NCI-H1092 treated with DMSO at 0.1 percent for 48 hours (cell line): ENCODE results near the gene FBF1.
"Not testable (repeated sequence)": the region's sequence is repeated elsewhere in the genome, so short reads cannot be mapped to it uniquely, and the experiment has no call there.

Experiments
- DNase-seq: peaks from one replicate; lab custom pipeline; 2025; lab: John Stamatoyannopoulos, UW

Gene FBF1

GRCh38 chr17:75876190-75876937 is 64.5 kb downstream of the FBF1 start:
- DNase-seq: peak; percentile 45

DNA sequence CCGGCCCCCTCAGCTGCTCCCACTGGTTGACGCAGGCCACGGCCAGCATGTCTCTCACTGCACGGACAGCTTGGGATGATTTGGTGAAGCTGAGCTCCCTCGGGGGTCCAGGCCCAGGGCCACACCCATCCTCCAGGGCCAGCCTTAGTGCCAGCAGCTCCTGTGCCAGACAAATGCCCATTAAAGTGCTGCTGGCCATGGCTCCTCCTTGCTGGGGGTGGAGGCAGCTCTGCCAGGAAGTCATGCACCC is 65.0 kb downstream of the FBF1 start:
- no peak for DNase-seq

- DNase-seq: peak; percentile 41
Measured at GRCh38 chr17:75875182-75875939, 65.5 kb downstream of the FBF1 start.

DNA sequence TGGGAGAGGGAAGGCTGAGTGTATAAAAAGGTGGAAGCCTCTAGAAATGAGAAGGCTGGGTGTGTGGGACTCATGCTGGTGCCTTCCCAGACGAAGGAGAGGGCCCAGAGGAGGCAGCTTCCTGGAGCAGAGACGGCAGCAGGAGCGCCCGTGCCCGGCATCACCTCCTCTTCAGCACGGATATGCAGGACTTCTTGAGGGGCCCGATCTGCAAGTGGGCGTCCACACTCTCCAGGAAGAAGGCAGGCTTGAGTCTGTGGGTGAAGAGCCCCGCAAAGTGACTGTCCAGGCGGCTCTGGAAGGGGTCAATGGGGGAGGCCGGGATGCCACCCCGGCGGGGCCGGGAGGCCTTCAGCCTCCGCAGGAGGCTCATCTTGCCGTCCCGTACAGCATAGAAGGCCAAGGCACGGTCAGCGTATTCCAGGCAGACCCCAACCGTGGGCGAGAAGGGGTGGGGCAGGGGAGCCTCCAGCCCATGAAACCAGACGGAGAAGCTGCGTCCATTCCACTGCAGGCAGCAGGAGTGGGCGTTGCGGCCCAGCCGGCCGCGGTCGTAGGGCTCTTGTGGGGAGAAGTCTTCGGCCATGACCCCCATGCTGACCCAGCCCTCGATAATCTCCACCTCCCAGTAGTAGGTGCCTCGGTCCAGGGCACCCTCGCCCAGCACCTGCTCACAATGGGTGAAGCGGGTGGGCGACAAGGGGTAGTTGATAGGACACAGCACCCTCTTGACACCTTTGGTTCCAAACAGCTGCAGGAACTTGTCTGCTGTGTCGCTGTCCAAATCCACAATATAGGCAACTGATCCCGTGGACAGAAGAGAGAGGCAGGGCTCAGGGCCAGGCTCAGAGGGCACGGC is 66.3 kb downstream of the FBF1 start:
- no peak for DNase-seq

- no peak for DNase-seq
Measured at GRCh38 chr17:75873587-75874322, 67.1 kb downstream of the FBF1 start.

- no peak for DNase-seq
Measured at GRCh38 chr17:75872434-75873351, 68.1 kb downstream of the FBF1 start.

GRCh38 chr17:75870228-75870627 is 70.6 kb downstream of the FBF1 start:
- DNase-seq: not testable (repeated sequence)

DNA sequence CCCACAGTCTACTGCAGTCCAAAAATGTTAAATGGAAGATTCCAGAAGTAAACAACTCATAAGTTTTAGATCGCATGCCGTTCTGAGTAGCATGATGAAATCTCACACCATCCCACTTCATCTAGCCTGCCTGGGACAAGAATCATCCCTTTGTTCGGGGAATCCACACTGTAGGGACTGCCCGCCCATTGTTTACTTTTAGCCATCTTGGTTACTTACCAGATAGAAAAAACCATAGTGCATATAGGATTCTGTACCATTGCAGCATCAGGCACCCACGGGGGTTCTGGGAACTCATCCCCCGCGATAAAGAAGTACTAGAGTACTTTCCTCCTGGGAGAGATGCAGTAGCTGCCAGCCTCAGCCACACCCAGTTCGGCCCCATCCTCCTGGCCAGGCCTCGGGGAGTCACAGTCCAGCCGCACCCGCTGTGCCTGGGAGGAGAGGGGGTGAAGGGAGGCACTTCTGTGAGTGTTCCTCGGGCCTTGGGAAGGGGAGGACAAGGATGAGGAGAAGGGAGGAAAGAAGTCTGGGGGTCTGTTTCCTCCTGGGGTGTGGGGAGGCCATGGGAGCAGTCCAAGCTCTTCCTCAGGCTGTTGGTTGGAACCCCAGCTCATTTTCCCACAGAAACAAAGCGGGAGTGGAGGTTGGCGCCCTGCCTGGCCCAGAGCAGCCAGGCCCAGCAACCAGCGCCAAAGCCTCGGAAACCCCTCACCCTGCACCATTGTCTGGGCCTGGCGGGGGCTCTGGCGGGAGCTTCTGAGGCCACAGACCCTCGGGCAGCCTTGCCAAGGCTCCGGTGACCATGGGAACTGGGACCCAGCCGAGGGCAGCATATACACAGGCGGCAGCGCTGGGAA is 71.3 kb downstream of the FBF1 start:
- peak; percentile 62 for DNase-seq

- not testable (repeated sequence) for DNase-seq
Measured at GRCh38 chr17:75868730-75869281, 72.0 kb downstream of the FBF1 start.

DNA sequence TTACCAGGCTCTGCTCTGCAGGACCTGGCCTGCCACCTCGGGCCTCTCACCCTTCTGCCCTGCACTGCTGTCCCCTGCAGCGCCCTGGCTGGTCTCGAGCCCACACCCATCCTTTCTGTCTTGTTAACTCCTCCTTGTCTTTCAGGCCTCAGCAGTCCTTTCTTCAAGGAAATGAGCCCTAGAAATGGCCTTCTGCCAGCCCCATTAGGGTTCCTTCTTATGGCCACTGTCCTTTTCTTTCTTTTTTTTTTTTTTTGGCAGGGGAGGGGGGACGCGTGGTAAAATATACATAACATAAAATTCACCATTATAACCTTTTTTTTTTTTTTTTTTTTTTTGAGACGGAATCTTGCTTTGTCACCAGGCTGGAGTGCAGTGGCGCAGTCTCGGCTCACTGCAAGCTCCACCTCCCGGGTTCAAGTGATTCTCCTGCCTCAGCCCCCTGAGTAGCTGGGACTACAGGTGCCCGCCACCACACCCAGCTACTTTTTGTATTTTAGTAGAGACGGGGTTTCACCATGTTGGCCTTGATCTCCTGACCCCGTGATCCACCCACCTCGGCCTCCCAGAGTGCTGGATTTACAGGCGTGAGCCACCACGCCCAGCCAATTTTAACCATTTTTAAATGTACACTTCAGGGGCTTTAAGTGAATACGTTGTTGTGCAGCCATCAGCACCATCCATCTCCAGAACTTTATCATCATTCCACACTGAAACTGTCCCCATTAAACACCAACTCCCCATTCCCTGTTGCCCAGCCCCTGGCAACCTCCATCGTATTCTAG is 75.2 kb downstream of the FBF1 start:
- DNase-seq: not testable (repeated sequence)

- not testable (repeated sequence) for DNase-seq
Measured at GRCh38 chr17:75864887-75865286, 76.0 kb downstream of the FBF1 start.

GRCh38 chr17:75864448-75864871 is 76.4 kb downstream of the FBF1 start:
- DNase-seq: no peak

DNA sequence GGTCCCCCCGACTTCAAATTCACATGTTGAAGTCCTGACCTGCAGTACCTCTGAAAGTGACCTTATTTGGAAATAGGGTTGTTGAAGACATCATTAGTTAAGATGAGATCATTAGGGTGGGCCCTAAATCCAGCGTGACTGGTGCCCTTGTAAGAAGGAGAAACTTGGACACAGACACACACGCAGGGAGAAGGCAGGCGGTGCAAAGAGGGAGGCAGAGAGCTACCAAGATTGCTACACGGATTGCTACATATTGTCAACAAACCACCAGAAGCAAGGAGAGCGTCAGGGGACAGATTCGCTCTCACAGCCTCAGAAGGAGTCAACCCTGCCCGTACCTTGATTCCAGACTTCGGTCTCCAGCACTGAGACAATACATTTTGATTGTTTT is 78.9 kb downstream of the FBF1 start:
- no peak for DNase-seq
